K562 (cell line): ENCODE results near the gene PHF1. TPM values are rescaled to one million over a fixed set of nuclear protein-coding genes. Genes with fewer than 3 reads are reported as not detected.

ENCODE experiments used
- BHLHE40 ChIP-seq: IDR thresholded peaks from 2 replicates; pipeline ENCODE4 v1.6.1; 2011; ENCODE audit warnings: low read length, improper control_type of control experiment
- GABPA ChIP-seq: fragments of 200-800 bp; sonication (Bioruptor generic); conservative IDR thresholded peaks from 2 replicates; pipeline ENCODE4 v1.6.1; 2016; ENCODE audit warnings: low read depth, missing genetic modification characterization, missing compliant biosample characterization
- HDGF ChIP-seq: fragments of 450-650 bp; IDR thresholded peaks from 2 replicates; pipeline ENCODE4 v1.6.1; 2016
- PHF20 ChIP-seq: fragments of 450-650 bp; IDR thresholded peaks from 2 replicates; pipeline ENCODE4 v1.6.1; 2018; ENCODE audit not compliant: partially characterized antibody
- RAD21 ChIP-seq, 2 experiments: fragments of 250-450 bp in 1 of 2; fragments of 450-650 bp in 1 of 2; sonication (Bioruptor Pico) in 1 of 2; formaldehyde crosslinking in 1 of 2; IDR thresholded peaks in 1 of 2; conservative IDR thresholded peaks in 1 of 2; 2 replicates each; pipeline versions ENCODE4 v1.4.0 to v1.8.0; 2020 to 2022; ENCODE audit warnings: mild to moderate bottlenecking in 2 of 2, moderate library complexity in 1 of 2
- RBFOX2 ChIP-seq: fragments of 200-400 bp; formaldehyde crosslinking; IDR thresholded peaks from 2 replicates; pipeline ENCODE4 v1.6.1; 2017; ENCODE audit warnings: low read depth, mild to moderate bottlenecking, low read length, moderate library complexity
- SOX6 ChIP-seq: fragments of 450-650 bp; IDR thresholded peaks from 2 replicates; pipeline ENCODE4 v1.6.1; 2014; ENCODE audit warnings: mild to moderate bottlenecking
- SUPT5H ChIP-seq: fragments of 450-650 bp; IDR thresholded peaks from 2 replicates; pipeline ENCODE4 v1.6.1; 2016
- ZBTB2 ChIP-seq: fragments of 450-650 bp; IDR thresholded peaks from 2 replicates; pipeline ENCODE4 v1.6.1; 2016; ENCODE audit warnings: antibody characterized with exemption
- ZNF384 ChIP-seq: IDR thresholded peaks from 2 replicates; pipeline ENCODE4 v1.6.1; 2012; ENCODE audit warnings: low read depth, low read length, improper control_type of control experiment
- ZNF589 ChIP-seq: fragments of 200-800 bp; sonication (Bioruptor generic); IDR thresholded peaks from 2 replicates; pipeline ENCODE4 v1.6.1; 2016; ENCODE audit warnings: low read depth, missing genetic modification characterization, missing compliant biosample characterization
- ZNF592 ChIP-seq: fragments of 450-650 bp; IDR thresholded peaks from 2 replicates; pipeline ENCODE4 v1.6.1; 2017; ENCODE audit warnings: antibody characterized with exemption, mild to moderate bottlenecking
- polyA plus RNA-seq, 8 experiments: library from polyadenylated mRNA; depleted of rRNA in 4 of 8; stranded (reverse) in 5 of 8; unstranded in 3 of 8; fragments of >200 nt; fragmentation: Nextera tagmentation in 2 of 8; fragmentation: Illumina TruSeq in 1 of 8; extraction: Ambion mirVana in 2 of 8; extraction: Trizol in 1 of 8; gene quantifications; 2 replicates each; pipeline versions ENCODE4 v1.2.1 to v1.2.3, GENCODE V29; 2011 to 2014; ENCODE audit warnings: inconsistent platforms in 1 of 8, missing spikeins in 1 of 8
- total RNA-seq, 7 experiments: library from RNA; depleted of rRNA in 6 of 7; stranded (reverse); fragments of >200 nt in 6 of 7; fragmentation: Illumina TruSeq in 2 of 7; extraction: Trizol in 2 of 7; gene quantifications; 2 replicates each; pipeline versions ENCODE4 v1.2.1 to v1.2.3, GENCODE V29; 2011 to 2021; ENCODE audit warnings: low replicate concordance in 1 of 7
- TF ChIP-seq, protein P1 (sequence below): sonication (generic); formaldehyde crosslinking; IDR thresholded peaks from 2 replicates; pipeline ENCODE4 v1.9.0; 2022; ENCODE audit warnings: mild to moderate bottlenecking, missing genetic modification reagents
- TF ChIP-seq, protein P2 (sequence below): fragments of 450-650 bp; formaldehyde crosslinking; conservative IDR thresholded peaks from 2 replicates; pipeline ENCODE4 v1.4.0; 2022; ENCODE audit warnings: mild to moderate bottlenecking, missing genetic modification characterization
- TF ChIP-seq, protein P3 (sequence below): fragments of 450-650 bp; IDR thresholded peaks from 2 replicates; pipeline ENCODE4 v1.6.1; 2016; ENCODE audit warnings: low read depth, mild to moderate bottlenecking, moderate library complexity
- TF ChIP-seq, protein P4 (sequence below): sonication (generic); formaldehyde crosslinking; IDR thresholded peaks from 2 replicates; pipeline ENCODE4 v1.8.0; 2022; ENCODE audit warnings: missing genetic modification reagents, mild to moderate bottlenecking, moderate library complexity, borderline replicate concordance

Gene PHF1
- total and polyA plus RNA-seq, 9 of the 15 experiments (the other 6 are each of a cell fraction or from before 2014, with no cell fraction given): 3.7 to 64.2 (median 33.7) TPM

DNA sequence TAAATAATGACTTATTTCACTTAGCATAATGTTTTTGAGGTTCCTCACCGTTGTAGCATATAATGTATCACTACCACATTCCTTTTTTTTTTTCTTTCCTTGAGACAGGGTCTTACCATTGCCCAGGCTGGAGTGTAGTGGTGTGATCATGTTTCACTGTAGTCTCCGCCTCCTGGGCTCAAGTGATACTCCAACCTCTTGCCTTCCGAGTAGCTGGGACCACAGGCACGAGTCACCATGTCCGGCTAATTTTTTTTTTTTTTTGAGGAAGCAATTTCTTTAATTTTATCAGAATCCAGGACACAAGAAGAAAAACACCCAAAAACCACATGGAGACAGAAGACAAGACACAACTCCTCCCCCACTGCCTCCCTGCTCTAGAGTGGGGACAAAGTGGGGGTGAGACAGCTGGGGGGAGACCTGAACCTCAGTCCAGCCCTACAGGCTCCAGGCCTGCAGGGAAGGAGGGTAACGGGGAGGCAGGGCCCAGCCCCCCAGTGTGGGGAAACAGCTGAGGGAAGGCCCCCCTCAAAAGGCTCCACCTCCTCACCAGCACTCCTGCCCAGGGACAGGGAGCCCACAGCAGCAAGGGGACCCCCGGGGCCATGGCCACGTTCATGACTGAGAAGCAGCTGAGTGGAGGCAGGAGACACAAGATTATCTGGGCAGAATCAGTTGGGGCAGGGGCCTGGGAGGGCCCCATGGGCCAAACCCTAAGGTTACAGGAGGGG lies 46.2 kb upstream of the PHF1 start (continued):
- TF ChIP-seq, protein P1, sequence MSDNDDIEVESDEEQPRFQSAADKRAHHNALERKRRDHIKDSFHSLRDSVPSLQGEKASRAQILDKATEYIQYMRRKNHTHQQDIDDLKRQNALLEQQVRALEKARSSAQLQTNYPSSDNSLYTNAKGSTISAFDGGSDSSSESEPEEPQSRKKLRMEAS (CRISPR knock-in tag): peak; percentile 91
- TF ChIP-seq ZNF589: peak; percentile 70; the same call in 1 of the 2 replicates
- TF ChIP-seq, protein P2, sequence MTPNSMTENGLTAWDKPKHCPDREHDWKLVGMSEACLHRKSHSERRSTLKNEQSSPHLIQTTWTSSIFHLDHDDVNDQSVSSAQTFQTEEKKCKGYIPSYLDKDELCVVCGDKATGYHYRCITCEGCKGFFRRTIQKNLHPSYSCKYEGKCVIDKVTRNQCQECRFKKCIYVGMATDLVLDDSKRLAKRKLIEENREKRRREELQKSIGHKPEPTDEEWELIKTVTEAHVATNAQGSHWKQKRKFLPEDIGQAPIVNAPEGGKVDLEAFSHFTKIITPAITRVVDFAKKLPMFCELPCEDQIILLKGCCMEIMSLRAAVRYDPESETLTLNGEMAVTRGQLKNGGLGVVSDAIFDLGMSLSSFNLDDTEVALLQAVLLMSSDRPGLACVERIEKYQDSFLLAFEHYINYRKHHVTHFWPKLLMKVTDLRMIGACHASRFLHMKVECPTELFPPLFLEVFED (CRISPR knock-in tag): 0 out of 2 replicates have a peak, but pooled peaks have one; percentile 26
- TF ChIP-seq ZNF592: peak; percentile 46; the same call in 1 of the 2 replicates
- TF ChIP-seq PHF20: peak; percentile 6
- TF ChIP-seq GABPA: 0 out of 2 replicates have a peak, but pooled peaks have one; percentile 16
- TF ChIP-seq HDGF: 0 out of 2 replicates have a peak, but pooled peaks have one; percentile 15
- TF ChIP-seq ZBTB2: 0 out of 2 replicates have a peak, but pooled peaks have one; percentile 8
- 0 out of 2 replicates have a peak, but pooled peaks have one; percentile 16 for TF ChIP-seq SOX6
- peak; percentile 63; the same call in 1 of the 2 replicates for TF ChIP-seq SUPT5H
- TF ChIP-seq, protein P3, sequence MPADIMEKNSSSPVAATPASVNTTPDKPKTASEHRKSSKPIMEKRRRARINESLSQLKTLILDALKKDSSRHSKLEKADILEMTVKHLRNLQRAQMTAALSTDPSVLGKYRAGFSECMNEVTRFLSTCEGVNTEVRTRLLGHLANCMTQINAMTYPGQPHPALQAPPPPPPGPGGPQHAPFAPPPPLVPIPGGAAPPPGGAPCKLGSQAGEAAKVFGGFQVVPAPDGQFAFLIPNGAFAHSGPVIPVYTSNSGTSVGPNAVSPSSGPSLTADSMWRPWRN: peak; percentile 91
- peak in 1 of 2 experiments; percentile 19; a peak in 1 of 4 replicates for TF ChIP-seq RAD21 (CRISPR knock-in tag; conservative IDR thresholded peaks at IDR 0.05 in 1 of 2, IDR thresholded peaks at IDR 0.05 in 1 of 2)
- TF ChIP-seq, protein P4, sequence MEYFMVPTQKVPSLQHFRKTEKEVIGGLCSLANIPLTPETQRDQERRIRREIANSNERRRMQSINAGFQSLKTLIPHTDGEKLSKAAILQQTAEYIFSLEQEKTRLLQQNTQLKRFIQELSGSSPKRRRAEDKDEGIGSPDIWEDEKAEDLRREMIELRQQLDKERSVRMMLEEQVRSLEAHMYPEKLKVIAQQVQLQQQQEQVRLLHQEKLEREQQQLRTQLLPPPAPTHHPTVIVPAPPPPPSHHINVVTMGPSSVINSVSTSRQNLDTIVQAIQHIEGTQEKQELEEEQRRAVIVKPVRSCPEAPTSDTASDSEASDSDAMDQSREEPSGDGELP (CRISPR knock-in tag): peak; percentile 56; the same call in 1 of the 2 replicates
- TF ChIP-seq RBFOX2: peak; percentile 45; the same call in 1 of the 2 replicates
- TF ChIP-seq ZNF384: peak; percentile 95
- TF ChIP-seq BHLHE40: peak; percentile 80
